Measurements from ENCODE around the gene SLK.

Gene SLK

GRCh38 chr10:104045151-104046089 is 78.5 kb downstream of the SLK start:
- CTCF ChIA-PET: interaction anchor here (1.7 kb wide), 1 partner anchor 158 kb away, joined by 3 read pairs; no protein-coding TSS in a partner anchor
- WGBS (ENCODE audit: insufficient coverage): 97% methylated on average over 9 of the region's 9 CpGs
- no peaks in the 10 kb centered on the region for H3K36me3 ChIP-seq (ENCODE audit: control insufficient read depth in 4 of 4, insufficient read depth in 4 of 4, low read length in 3 of 4)
- H3K9me3 ChIP-seq (ENCODE audit: control extremely low read depth in 1 of 5, control insufficient read depth in 4 of 5, insufficient read depth in 2 of 5, low read depth in 1 of 5, low read length in 4 of 5): no peaks in the 10 kb centered on the region
- H3K27me3 ChIP-seq (replicated peaks in 2 of 5; ENCODE audit: control insufficient read depth in 4 of 5, insufficient read depth in 5 of 5, low read length in 4 of 5): no peaks in the 10 kb centered on the region
- no peaks in the 10 kb centered on the region for H3K4me1 ChIP-seq (ENCODE audit: control extremely low read depth in 1 of 4, control insufficient read depth in 4 of 4, insufficient read depth in 4 of 4, low read length in 3 of 4)
- H3K4me3 ChIP-seq (ENCODE audit: control insufficient read depth in 1 of 7, extremely low read depth in 1 of 7, insufficient read depth in 4 of 7, low read depth in 2 of 7, low read length in 6 of 7): no peak overlapping the region
- POLR2A ChIA-PET: no interaction called here
- no peak overlapping the region for H3K27ac ChIP-seq (ENCODE audit: insufficient read depth in 1 of 2, low read depth in 1 of 2, low read length in 2 of 2, poor library complexity in 1 of 2, severe bottlenecking in 2 of 2)
- peak; percentile 33 to 54 (median 42) for DNase-seq

- no peak overlapping the region for H3K27ac ChIP-seq (ENCODE audit: insufficient read depth in 1 of 2, low read depth in 1 of 2, low read length in 2 of 2, poor library complexity in 1 of 2, severe bottlenecking in 2 of 2)
- no peak for DNase-seq
- no peaks in the 10 kb centered on the region for H3K9me3 ChIP-seq (ENCODE audit: control extremely low read depth in 1 of 5, control insufficient read depth in 4 of 5, insufficient read depth in 2 of 5, low read depth in 1 of 5, low read length in 4 of 5)
- H3K36me3 ChIP-seq (ENCODE audit: control insufficient read depth in 4 of 4, insufficient read depth in 4 of 4, low read length in 3 of 4): no peaks in the 10 kb centered on the region
- H3K4me1 ChIP-seq (ENCODE audit: control extremely low read depth in 1 of 4, control insufficient read depth in 4 of 4, insufficient read depth in 4 of 4, low read length in 3 of 4): no peaks in the 10 kb centered on the region
- POLR2A ChIA-PET: no interaction called here
- 100% methylated on average over 5 of the region's 6 CpGs for WGBS (ENCODE audit: insufficient coverage)
- H3K27me3 ChIP-seq (replicated peaks in 2 of 5; ENCODE audit: control insufficient read depth in 4 of 5, insufficient read depth in 5 of 5, low read length in 4 of 5): no peaks in the 10 kb centered on the region
- H3K4me3 ChIP-seq (ENCODE audit: control insufficient read depth in 1 of 7, extremely low read depth in 1 of 7, insufficient read depth in 4 of 7, low read depth in 2 of 7, low read length in 6 of 7): no peak overlapping the region
- CTCF ChIA-PET: interaction anchor here (1.3 kb wide), 1 partner anchor 34 kb away, joined by 3 read pairs; no protein-coding TSS in a partner anchor
Measured at GRCh38 chr10:104046651-104047050, 79.7 kb downstream of the SLK start.

GRCh38 chr10:104049504-104050250 is 82.7 kb downstream of the SLK start:
- ChIA-PET POLR2A (no interaction called here), CTCF (interaction anchor here (0.9 to 1.5 kb wide), 4 partner anchors 12 to 162 kb away, joined by 3 to 5 read pairs (median 4); no protein-coding TSS in a partner anchor)
- no peaks in the 10 kb centered on the region for H3K36me3 ChIP-seq (ENCODE audit: control insufficient read depth in 4 of 4, insufficient read depth in 4 of 4, low read length in 3 of 4)
- no peaks in the 10 kb centered on the region for H3K4me1 ChIP-seq (ENCODE audit: control extremely low read depth in 1 of 4, control insufficient read depth in 4 of 4, insufficient read depth in 4 of 4, low read length in 3 of 4)
- no peak overlapping the region for H3K4me3 ChIP-seq (ENCODE audit: control insufficient read depth in 1 of 7, extremely low read depth in 1 of 7, insufficient read depth in 4 of 7, low read depth in 2 of 7, low read length in 6 of 7)
- H3K27me3 ChIP-seq (replicated peaks in 2 of 5; ENCODE audit: control insufficient read depth in 4 of 5, insufficient read depth in 5 of 5, low read length in 4 of 5): no peaks in the 10 kb centered on the region
- DNase-seq: peak in 1 of 3 donors; percentile 9
- no peaks in the 10 kb centered on the region for H3K9me3 ChIP-seq (ENCODE audit: control extremely low read depth in 1 of 5, control insufficient read depth in 4 of 5, insufficient read depth in 2 of 5, low read depth in 1 of 5, low read length in 4 of 5)
- no peak overlapping the region for H3K27ac ChIP-seq (ENCODE audit: insufficient read depth in 1 of 2, low read depth in 1 of 2, low read length in 2 of 2, poor library complexity in 1 of 2, severe bottlenecking in 2 of 2)
- 76% methylated on average over 7 of the region's 8 CpGs for WGBS (ENCODE audit: insufficient coverage)

- no peak overlapping the region for H3K4me3 ChIP-seq (ENCODE audit: control insufficient read depth in 1 of 7, extremely low read depth in 1 of 7, insufficient read depth in 4 of 7, low read depth in 2 of 7, low read length in 6 of 7)
- no peaks in the 10 kb centered on the region for H3K9me3 ChIP-seq (ENCODE audit: control extremely low read depth in 1 of 5, control insufficient read depth in 4 of 5, insufficient read depth in 2 of 5, low read depth in 1 of 5, low read length in 4 of 5)
- 100% methylated on average over 2 of the region's 2 CpGs for WGBS (ENCODE audit: insufficient coverage)
- H3K27ac ChIP-seq (ENCODE audit: insufficient read depth in 1 of 2, low read depth in 1 of 2, low read length in 2 of 2, poor library complexity in 1 of 2, severe bottlenecking in 2 of 2): no peak overlapping the region
- no peaks in the 10 kb centered on the region for H3K36me3 ChIP-seq (ENCODE audit: control insufficient read depth in 4 of 4, insufficient read depth in 4 of 4, low read length in 3 of 4)
- DNase-seq: no peak
- no peaks in the 10 kb centered on the region for H3K4me1 ChIP-seq (ENCODE audit: control extremely low read depth in 1 of 4, control insufficient read depth in 4 of 4, insufficient read depth in 4 of 4, low read length in 3 of 4)
- CTCF ChIA-PET: interaction anchor here (0.8 kb wide), 1 partner anchor 8 kb away, joined by 3 read pairs; no protein-coding TSS in a partner anchor
- POLR2A ChIA-PET: no interaction called here
- no peaks in the 10 kb centered on the region for H3K27me3 ChIP-seq (replicated peaks in 2 of 5; ENCODE audit: control insufficient read depth in 4 of 5, insufficient read depth in 5 of 5, low read length in 4 of 5)
Measured at GRCh38 chr10:104052431-104052830, 85.5 kb downstream of the SLK start.

- ChIA-PET CTCF (no interaction called here), POLR2A (no interaction called here)
- no peak for DNase-seq
- H3K9me3 ChIP-seq (ENCODE audit: control extremely low read depth in 1 of 5, control insufficient read depth in 4 of 5, insufficient read depth in 2 of 5, low read depth in 1 of 5, low read length in 4 of 5): no peaks in the 10 kb centered on the region
- WGBS (ENCODE audit: insufficient coverage): 89% methylated on average over 4 of the region's 4 CpGs
- H3K4me1 ChIP-seq (ENCODE audit: control extremely low read depth in 1 of 4, control insufficient read depth in 4 of 4, insufficient read depth in 4 of 4, low read length in 3 of 4): no peaks in the 10 kb centered on the region
- H3K4me3 ChIP-seq (ENCODE audit: control insufficient read depth in 1 of 7, extremely low read depth in 1 of 7, insufficient read depth in 4 of 7, low read depth in 2 of 7, low read length in 6 of 7): no peak overlapping the region
- no peaks in the 10 kb centered on the region for H3K36me3 ChIP-seq (ENCODE audit: control insufficient read depth in 4 of 4, insufficient read depth in 4 of 4, low read length in 3 of 4)
- no peak overlapping the region for H3K27ac ChIP-seq (ENCODE audit: insufficient read depth in 1 of 2, low read depth in 1 of 2, low read length in 2 of 2, poor library complexity in 1 of 2, severe bottlenecking in 2 of 2)
- no peaks in the 10 kb centered on the region for H3K27me3 ChIP-seq (replicated peaks in 2 of 5; ENCODE audit: control insufficient read depth in 4 of 5, insufficient read depth in 5 of 5, low read length in 4 of 5)
Measured at GRCh38 chr10:104053201-104053600, 86.3 kb downstream of the SLK start.

GRCh38 chr10:104054430-104054829 is 87.5 kb downstream of the SLK start:
- Histone ChIP-seq H3K4me3 (ENCODE audit: control insufficient read depth in 1 of 7, extremely low read depth in 1 of 7, insufficient read depth in 4 of 7, low read depth in 2 of 7, low read length in 6 of 7) (no peak overlapping the region), H3K4me1 (ENCODE audit: control extremely low read depth in 1 of 4, control insufficient read depth in 4 of 4, insufficient read depth in 4 of 4, low read length in 3 of 4) (no peaks in the 10 kb centered on the region), H3K27me3 (replicated peaks in 2 of 5; ENCODE audit: control insufficient read depth in 4 of 5, insufficient read depth in 5 of 5, low read length in 4 of 5) (no peaks in the 10 kb centered on the region), H3K9me3 (ENCODE audit: control extremely low read depth in 1 of 5, control insufficient read depth in 4 of 5, insufficient read depth in 2 of 5, low read depth in 1 of 5, low read length in 4 of 5) (no peaks in the 10 kb centered on the region), H3K36me3 (ENCODE audit: control insufficient read depth in 4 of 4, insufficient read depth in 4 of 4, low read length in 3 of 4) (no peaks in the 10 kb centered on the region), H3K27ac (ENCODE audit: insufficient read depth in 1 of 2, low read depth in 1 of 2, low read length in 2 of 2, poor library complexity in 1 of 2, severe bottlenecking in 2 of 2) (no peak overlapping the region)
- DNase-seq: no peak
- ChIA-PET POLR2A (no interaction called here), CTCF (interaction anchor here (1.0 to 1.2 kb wide), 2 partner anchors 13 kb away, joined by 3 to 4 read pairs; no protein-coding TSS in a partner anchor)
- WGBS (ENCODE audit: insufficient coverage): 98% methylated on average over 5 of the region's 8 CpGs
